ENCODE results near the gene RNPC3. TPM values are rescaled to one million over a fixed set of nuclear protein-coding genes. Genes with fewer than 3 reads are reported as not detected.
"Not testable (repeated sequence)": the region's sequence is repeated elsewhere in the genome, so short reads cannot be mapped to it uniquely, and the experiment has no call there.

The RNPC3 gene
- polyA plus RNA-seq, 1 donor from 2014 or later = 61.0 TPM

GRCh38 chr1:103584537-103584936, 59.0 kb downstream of the RNPC3 start:
- Histone ChIP-seq H2AFZ (ENCODE audit: low read depth, low read length) (no peak overlapping the region), H3K79me2 (replicated peaks; ENCODE audit: insufficient read depth, low read length) (no peaks in the 10 kb centered on the region), H3K27ac (ENCODE audit: low read length) (no peak overlapping the region), H3F3A (ENCODE audit: insufficient read depth, low read length, poor library complexity, severe bottlenecking) (no peaks in the 10 kb centered on the region), H3K4me2 (ENCODE audit: low read length) (no peak overlapping the region), H3K4me3 (ENCODE audit: low read length) (no peak overlapping the region), H3K36me3 (ENCODE audit: insufficient read depth, low read length) (no peaks in the 10 kb centered on the region), H3K9me2 (ENCODE audit: insufficient read depth, low read length) (no peaks in the 10 kb centered on the region), H4K20me1 (ENCODE audit: insufficient read depth) (no peaks in the 10 kb centered on the region), H3K9me3 (ENCODE audit: low read length) (peaks cover 4% of the 10 kb centered on the region), H3K9ac (ENCODE audit: low read length) (no peak overlapping the region), H3K27me3 (ENCODE audit: insufficient read depth, low read depth, low read length) (no peaks in the 10 kb centered on the region)
- TF ChIP-seq CTCF (IDR thresholded peaks at IDR 0.05; ENCODE audit: poor library complexity, severe bottlenecking) = no peak

- H3K9me3 ChIP-seq (ENCODE audit: low read length); H3K4me2 ChIP-seq (ENCODE audit: low read length); H3K9ac ChIP-seq (ENCODE audit: low read length); H3K9me2 ChIP-seq (ENCODE audit: insufficient read depth, low read length); H3K4me3 ChIP-seq (ENCODE audit: low read length); H3K27me3 ChIP-seq (ENCODE audit: insufficient read depth, low read depth, low read length); H2AFZ ChIP-seq (ENCODE audit: low read depth, low read length); H3K79me2 ChIP-seq (replicated peaks; ENCODE audit: insufficient read depth, low read length); H3F3A ChIP-seq (ENCODE audit: insufficient read depth, low read length, poor library complexity, severe bottlenecking); H3K27ac ChIP-seq (ENCODE audit: low read length); H4K20me1 ChIP-seq (ENCODE audit: insufficient read depth); H3K36me3 ChIP-seq (ENCODE audit: insufficient read depth, low read length): not testable (repeated sequence)
Observed at GRCh38 chr1:103602740-103603139, 77.2 kb downstream of the RNPC3 start.

Other genes starting within 250 kb of the RNPC3 start
- gene AMY2B, start 45.9 kb downstream of the RNPC3 start, polyA plus RNA-seq = 48.1 and 51.3 TPM in 2 replicates
- gene AMY2A, start 91.7 kb downstream of the RNPC3 start, polyA plus RNA-seq = 1.3 TPM in 1 of 2 replicates, not detected in the other
- gene AMY1A, start 130.1 kb downstream of the RNPC3 start, polyA plus RNA-seq = not detected in 2 replicates
- not detected in 2 replicates for gene AMY1B, start 170.5 kb downstream of the RNPC3 start, polyA plus RNA-seq
- not detected in 2 replicates for gene AMY1C, start 224.2 kb downstream of the RNPC3 start, polyA plus RNA-seq